Fibroblast of skin of right biceps (primary cell): ENCODE results near the gene ZNF217.

ENCODE experiments used
- DNase-seq: peaks from one replicate; pipeline ENCODE4 v3.0.0-alpha.2; 2013

Gene ZNF217

DNA sequence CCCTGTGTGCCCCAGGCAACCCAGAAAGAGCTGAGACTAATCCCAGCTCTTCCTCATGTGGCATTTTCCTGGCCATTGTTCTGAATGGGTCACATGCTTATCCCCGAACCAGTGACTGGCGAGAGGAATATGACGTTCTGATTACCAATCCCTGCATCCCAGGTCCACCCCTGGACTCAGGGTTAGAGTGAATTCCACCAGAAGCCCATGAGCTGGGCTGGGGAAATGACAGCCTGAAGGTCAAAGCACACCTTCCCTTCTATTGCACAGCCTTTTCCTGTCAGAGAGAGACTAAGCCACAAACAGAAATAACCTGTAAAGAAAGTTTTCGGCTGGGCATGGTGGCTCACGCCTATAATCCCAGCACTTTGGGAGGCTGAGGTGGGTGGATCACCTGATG lies 70.9 kb downstream of the ZNF217 start:
- no peak for DNase-seq

GRCh38 chr20:53522026-53522425 lies 71.6 kb downstream of the ZNF217 start:
- no peak for DNase-seq

- DNase-seq = peak; percentile 51
Measured at GRCh38 chr20:53521421-53521820, 72.2 kb downstream of the ZNF217 start.

DNA sequence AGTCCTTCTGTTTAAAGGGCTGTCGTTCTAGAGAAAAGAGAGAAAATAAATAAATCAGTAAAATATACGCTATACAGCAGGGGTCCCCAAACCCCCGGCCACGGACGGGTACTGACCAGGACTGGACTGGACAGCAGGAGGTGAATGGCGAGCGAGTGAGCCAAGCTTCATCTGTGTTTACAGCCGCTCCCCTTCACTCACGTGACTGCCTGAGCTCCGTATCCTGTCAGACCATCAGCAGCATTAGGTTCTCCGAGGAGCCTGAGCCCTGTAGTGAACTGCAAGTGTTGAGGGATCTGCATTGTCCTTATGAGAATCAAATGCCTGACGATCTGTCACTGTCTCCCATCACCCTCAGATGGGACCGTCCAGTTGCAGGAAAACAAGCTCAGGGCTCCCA lies 76.5 kb downstream of the ZNF217 start:
- no peak for DNase-seq
